HG02610 (cell line): ENCODE measurements around the gene PNPLA5.

Experiments used
- ATAC-seq: cut with Tn5 transposase; IDR thresholded peaks from one replicate; pipeline ENCODE4 v1.9.1; 2021; ENCODE audit warnings: mild to moderate bottlenecking, moderate library complexity; ENCODE audit not compliant: unreplicated experiment

Gene PNPLA5

GRCh38 chr22:43858156-43858895 lies 33.5 kb downstream of the PNPLA5 start:
- no peak for ATAC-seq

- no peak for ATAC-seq
Measured at GRCh38 chr22:43857367-43857766, 34.4 kb downstream of the PNPLA5 start.

- no peak for ATAC-seq
Measured at GRCh38 chr22:43855431-43855830, 36.4 kb downstream of the PNPLA5 start.

- ATAC-seq = no peak
Measured at GRCh38 chr22:43854786-43855271, 37.0 kb downstream of the PNPLA5 start.

GRCh38 chr22:43854121-43854785 lies 37.6 kb downstream of the PNPLA5 start:
- no peak for ATAC-seq

DNA sequence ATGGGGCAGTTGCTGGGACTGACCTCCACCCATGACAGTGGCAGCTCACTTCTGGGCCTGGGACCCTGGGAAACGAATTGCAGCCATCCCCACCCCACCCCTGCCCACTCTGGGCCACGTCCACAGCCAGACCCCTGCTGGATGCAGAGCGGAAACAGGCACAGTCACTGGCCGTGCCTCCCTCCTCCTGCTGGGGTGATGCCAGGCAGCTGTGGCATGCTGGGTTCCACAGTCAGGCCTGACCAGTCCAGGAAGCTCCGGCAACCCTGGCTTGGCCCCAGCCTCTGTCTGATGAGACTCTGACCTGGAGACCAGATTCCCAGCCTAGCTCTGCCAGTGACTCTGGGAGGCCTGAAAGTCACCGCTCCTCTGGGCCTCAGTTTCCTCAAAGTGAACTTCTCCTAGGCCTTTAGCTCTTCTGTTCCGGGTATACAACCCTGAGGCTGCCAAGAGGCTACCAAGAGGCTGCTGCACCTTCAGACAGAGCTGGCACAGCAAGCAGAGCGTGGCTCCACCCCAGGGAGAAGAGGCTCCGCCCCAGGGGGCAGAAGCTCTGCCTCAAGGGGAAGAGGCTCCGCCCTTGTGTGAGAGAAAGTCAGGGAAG lies 38.4 kb downstream of the PNPLA5 start:
- no peak for ATAC-seq

DNA sequence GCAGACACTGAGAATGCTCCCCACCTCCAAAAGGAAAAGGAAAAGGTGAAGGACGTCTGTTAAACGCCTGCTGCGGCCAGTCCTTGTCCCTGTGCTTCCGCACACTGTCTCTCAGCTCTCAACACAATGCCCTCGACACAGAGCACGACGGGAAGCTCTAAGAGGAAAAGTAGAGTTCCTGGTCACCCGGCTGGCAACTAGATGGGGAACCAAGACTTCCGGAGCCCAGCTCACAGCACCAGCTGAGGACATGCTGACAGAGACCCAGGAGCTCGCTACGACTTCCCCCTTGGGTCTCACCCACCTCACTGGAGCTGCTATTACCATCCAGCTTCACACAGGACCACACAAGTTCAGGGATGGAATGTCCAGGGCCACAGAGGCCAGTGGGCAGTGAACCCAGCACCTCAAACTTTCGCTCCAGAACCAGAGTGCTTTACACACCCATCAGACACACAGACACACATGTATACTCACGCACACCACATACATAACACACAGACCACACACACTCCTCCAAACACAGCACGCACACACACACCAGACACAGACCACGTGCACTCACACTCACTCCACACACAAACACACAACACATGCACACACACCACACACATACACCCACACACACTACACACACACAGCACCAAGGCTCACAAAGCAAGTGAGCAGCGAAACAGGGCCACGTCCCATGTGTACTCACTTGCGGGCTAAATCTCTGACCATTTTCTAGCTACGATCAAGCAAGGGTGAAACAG lies 39.1 kb downstream of the PNPLA5 start:
- no peak for ATAC-seq

GRCh38 chr22:43851979-43852307 lies 39.9 kb downstream of the PNPLA5 start:
- ATAC-seq = no peak

GRCh38 chr22:43851058-43851978 lies 40.5 kb downstream of the PNPLA5 start:
- ATAC-seq = no peak

GRCh38 chr22:43850529-43850928 lies 41.3 kb downstream of the PNPLA5 start:
- no peak for ATAC-seq

- ATAC-seq = no peak
Measured at GRCh38 chr22:43849731-43850130, 42.1 kb downstream of the PNPLA5 start.

- no peak for ATAC-seq
Measured at GRCh38 chr22:43848366-43849171, 43.2 kb downstream of the PNPLA5 start.

GRCh38 chr22:43847376-43848289 lies 44.2 kb downstream of the PNPLA5 start:
- no peak for ATAC-seq

DNA sequence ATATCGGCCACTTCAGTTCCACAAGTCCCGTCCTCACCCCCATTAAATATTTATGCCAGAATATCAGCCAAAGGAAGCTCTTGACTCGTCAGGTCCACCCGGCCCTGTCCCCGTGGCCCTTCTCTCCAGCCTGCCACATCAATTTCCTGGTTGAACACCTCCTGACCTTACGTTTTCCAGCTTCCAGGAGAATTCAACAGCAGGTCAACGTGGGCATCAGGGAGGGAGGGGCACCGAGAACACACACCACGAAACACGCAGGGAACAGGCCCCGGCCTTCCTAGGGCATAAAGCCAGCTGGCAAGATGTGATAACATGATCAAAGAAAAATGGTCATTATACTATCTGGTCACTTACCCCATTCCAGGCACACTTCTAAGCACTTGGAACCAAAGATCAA lies 44.8 kb downstream of the PNPLA5 start:
- no peak for ATAC-seq

- ATAC-seq = no peak
Measured at GRCh38 chr22:43845981-43846380, 45.8 kb downstream of the PNPLA5 start.

- ATAC-seq = no peak
Measured at GRCh38 chr22:43844560-43845545, 47.0 kb downstream of the PNPLA5 start.

DNA sequence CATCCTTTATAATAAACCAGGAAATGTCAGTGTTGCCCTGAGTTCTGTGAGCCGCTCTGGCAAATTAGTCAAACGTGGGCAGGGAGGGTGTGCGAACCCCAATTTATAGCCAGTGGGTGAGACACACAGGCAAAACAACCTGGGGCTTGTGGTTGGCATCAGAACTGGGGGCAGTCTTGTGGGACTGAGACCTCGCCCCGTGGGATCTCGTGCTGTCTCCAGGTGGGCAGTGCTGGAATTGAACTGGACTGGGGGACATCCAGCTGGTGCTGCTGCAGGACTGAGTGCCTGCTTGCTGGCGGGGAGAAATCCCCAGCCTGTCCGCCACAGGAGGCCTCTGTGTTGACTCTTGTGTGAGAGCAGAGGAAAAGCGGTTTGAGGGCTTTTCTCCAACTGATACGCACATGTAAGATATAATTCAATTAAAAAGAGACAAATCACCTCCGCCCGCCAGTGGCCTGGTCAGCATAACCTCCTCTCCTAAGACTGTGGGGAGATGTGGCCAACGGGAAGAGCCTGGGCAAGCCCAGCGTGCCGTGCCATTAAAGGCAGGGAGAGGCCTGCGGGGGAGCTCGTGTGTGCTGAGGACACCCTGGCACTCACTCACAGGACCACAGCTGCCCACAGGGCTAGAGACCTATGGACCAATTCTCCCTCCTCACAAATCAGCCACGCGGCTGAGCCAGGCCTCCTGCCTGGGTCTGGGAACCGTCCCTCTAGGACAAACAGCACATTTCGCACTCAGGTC lies 47.9 kb downstream of the PNPLA5 start:
- ATAC-seq = no peak
